Natural killer cell (primary cell): ENCODE measurements around the gene CD164L2. TPM values are rescaled to one million over a fixed set of nuclear protein-coding genes. Genes with fewer than 3 reads are reported as not detected.

Source experiments
- ATAC-seq, 3 donors: fragments of 150-1000 bp in 2 of 3; fragments of 200-7000 bp in 1 of 3; cut with Tn5 transposase; 1 replicate in 1 of 3; 2 replicates in 2 of 3; pipeline ENCODE4 v1.10.0; 2021; ENCODE audit warnings: mild to moderate bottlenecking in 2 of 3, moderate library complexity in 2 of 3
- DNase-seq, 2 donors: peaks; one replicate each; pipeline versions ENCODE4 v3.0.0 to v3.0.0-alpha.2; 2013 to 2021; ENCODE audit warnings: mixed read lengths in 1 of 2
- H3K27ac ChIP-seq: one replicate; pipeline ENCODE4 v1.5.1; 2013; ENCODE audit warnings: mild to moderate bottlenecking, low read length
- H3K27me3 ChIP-seq: one replicate; pipeline ENCODE4 v1.6.1; 2013; ENCODE audit warnings: low read length; ENCODE audit not compliant: control insufficient read depth, insufficient read depth
- H3K36me3 ChIP-seq: one replicate; pipeline ENCODE4 v1.6.1; 2013; ENCODE audit warnings: low read length; ENCODE audit not compliant: control insufficient read depth, insufficient read depth
- H3K4me1 ChIP-seq: one replicate; pipeline ENCODE4 v1.6.1; 2013; ENCODE audit warnings: low read length; ENCODE audit not compliant: control insufficient read depth, insufficient read depth
- H3K4me3 ChIP-seq: one replicate; pipeline ENCODE4 v1.5.1; 2013; ENCODE audit warnings: low read length
- H3K9me3 ChIP-seq: one replicate; pipeline ENCODE4 v1.6.1; 2013; ENCODE audit warnings: low read length; ENCODE audit not compliant: control insufficient read depth, insufficient read depth
- H3K27ac Mint-ChIP-seq, 2 donors: one replicate each; pipeline ENCODE4 v1.8.0; 2022; ENCODE audit warnings: mild to moderate bottlenecking in 2 of 2, mixed read lengths in 2 of 2, moderate library complexity in 1 of 2
- H3K27me3 Mint-ChIP-seq, 2 donors: one replicate each; pipeline ENCODE4 v1.8.0; 2022; ENCODE audit warnings: low read depth in 2 of 2, mixed read lengths in 2 of 2
- H3K36me3 Mint-ChIP-seq: one replicate; pipeline ENCODE4 v1.8.0; 2022; ENCODE audit warnings: mixed read lengths
- H3K4me1 Mint-ChIP-seq, 2 donors: one replicate each; pipeline ENCODE4 v1.8.0; 2022; ENCODE audit warnings: mixed read lengths in 2 of 2
- H3K4me3 Mint-ChIP-seq: one replicate; pipeline ENCODE4 v1.8.0; 2022; ENCODE audit warnings: mild to moderate bottlenecking, moderate library complexity, mixed read lengths
- H3K9me3 Mint-ChIP-seq, 2 donors: one replicate each; pipeline ENCODE4 v1.8.0; 2022; ENCODE audit warnings: mixed read lengths in 2 of 2
- WGBS: methylation state at CpG from one replicate; pipeline ENCODE4 v1.1.7; 2013; ENCODE audit warnings: missing lambda C conversion rate; ENCODE audit not compliant: insufficient coverage; 5-methylcytosine and 5-hydroxymethylcytosine counted together
- intact Hi-C: fragments of 100-400 bp; cut with micrococcal nuclease; formaldehyde crosslinking; loops from one replicate; pipeline ENCODE4 v1.14.2; 2022
- total RNA-seq, 4 donors: library from RNA; stranded (reverse); fragments of 120-200 nt in 1 of 4; gene quantifications; one replicate each; pipeline versions ENCODE4 v1.2.3 to v1.2.4, GENCODE V29; 2013 to 2022
- TF ChIP-seq, protein P1 (sequence below): fragments of 200-600 bp; IDR thresholded peaks from one replicate; pipeline ENCODE4 v1.8.0; 2022; ENCODE audit warnings: antibody characterized with exemption

CD164L2 gene
- total RNA-seq, 3 donors from 2014 or later (not counting 1 experiment from before 2014, with no cell fraction given) = 0.40 TPM; not detected in 2

DNA sequence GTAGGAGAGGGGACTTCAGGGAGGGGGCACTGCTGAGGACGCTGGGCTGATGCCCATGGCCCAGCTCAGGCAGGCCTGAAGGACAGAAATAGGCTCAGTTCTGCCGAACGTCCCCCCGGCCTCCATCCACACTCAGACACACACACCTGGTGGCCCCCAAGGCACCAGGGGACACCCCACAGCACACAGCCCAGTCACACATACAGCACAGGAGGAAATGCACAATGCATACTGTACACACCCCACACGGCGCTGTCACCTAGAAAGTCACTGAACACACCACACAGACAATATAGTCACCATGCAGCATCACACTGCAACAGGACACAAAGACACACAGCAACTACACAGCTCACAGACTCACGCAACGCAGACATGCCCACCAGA lies 40.7 kb downstream of the CD164L2 start:
- peak; percentile 23 to 43 (median 28) for ATAC-seq
- intact Hi-C loops = loop anchor here (1.0 to 10.0 kb wide), 2 partner anchors 14 to 648 kb away; partner anchors contain the start of gene ARID1A
- peaks cover 55 to 66% of the 10 kb centered on the region in 2 donors for H3K4me1 Mint-ChIP-seq

DNA sequence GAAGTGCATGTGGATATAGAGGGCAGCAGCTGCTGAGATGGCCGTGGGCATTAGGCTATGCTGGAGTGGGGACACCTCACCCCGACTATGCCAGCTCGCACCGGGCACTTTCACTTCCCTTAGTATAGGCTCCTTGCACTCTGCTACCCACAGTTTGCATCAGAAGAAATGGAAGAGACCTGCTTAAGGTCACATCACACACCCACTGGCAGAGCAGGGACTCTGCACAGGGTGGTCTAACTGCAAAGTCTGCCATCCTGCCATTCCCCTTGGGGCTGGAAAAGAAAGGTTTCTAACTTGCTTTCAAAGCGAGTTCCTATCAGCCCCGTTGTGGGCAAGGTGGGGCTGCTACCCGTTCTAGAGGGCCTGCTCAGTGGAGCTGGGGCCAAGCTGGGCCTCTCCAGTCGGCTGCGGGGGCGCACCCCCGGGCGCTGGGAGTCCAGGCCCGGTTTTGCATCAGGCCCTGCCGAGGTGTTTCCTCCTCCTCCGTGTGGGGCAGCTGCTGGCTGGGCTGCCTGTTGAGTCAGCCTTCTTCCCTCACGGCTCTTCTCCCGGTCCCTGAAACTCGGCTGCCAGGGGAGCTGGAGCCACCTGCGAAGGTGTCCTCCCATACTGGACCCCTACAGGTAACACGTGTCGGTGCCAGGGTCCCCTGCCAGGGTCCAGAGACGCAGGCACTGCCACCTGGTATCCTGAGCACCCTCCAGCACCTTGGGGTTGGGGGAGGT lies 41.4 kb downstream of the CD164L2 start, which contains the start of gene SYTL1:
Gene SYTL1, plus strand, starts transcription at position 498 of the 728 bp plus-strand sequence. CDS start 3,313 bp downstream, outside the sequence.
- Mint-ChIP-seq H3K4me3 (peak within 1 kb of the TSS; percentile 91), H3K27me3 (no peaks in the 10 kb centered on the region), H3K9me3 (no peaks in the 10 kb centered on the region), H3K36me3 (no peaks in the 10 kb centered on the region), H3K27ac (peak within 1 kb of the TSS; percentile 88 to 90), H3K4me1 (peaks cover 51 to 62% of the 10 kb centered on the region in 2 donors)
- H3K4me1 ChIP-seq = peaks cover 55% of the 10 kb centered on the region
- under 1% methylated on average over 22 of the region's 22 CpGs for WGBS
- no peaks in the 10 kb centered on the region for H3K9me3 ChIP-seq
- peak within 1 kb of the TSS; percentile 92 for H3K27ac ChIP-seq
- H3K27me3 ChIP-seq = no peaks in the 10 kb centered on the region
- H3K36me3 ChIP-seq = peaks cover 13% of the 10 kb centered on the region
- peak; percentile 75 to 82 (median 76) for ATAC-seq
- TF ChIP-seq, protein P1, sequence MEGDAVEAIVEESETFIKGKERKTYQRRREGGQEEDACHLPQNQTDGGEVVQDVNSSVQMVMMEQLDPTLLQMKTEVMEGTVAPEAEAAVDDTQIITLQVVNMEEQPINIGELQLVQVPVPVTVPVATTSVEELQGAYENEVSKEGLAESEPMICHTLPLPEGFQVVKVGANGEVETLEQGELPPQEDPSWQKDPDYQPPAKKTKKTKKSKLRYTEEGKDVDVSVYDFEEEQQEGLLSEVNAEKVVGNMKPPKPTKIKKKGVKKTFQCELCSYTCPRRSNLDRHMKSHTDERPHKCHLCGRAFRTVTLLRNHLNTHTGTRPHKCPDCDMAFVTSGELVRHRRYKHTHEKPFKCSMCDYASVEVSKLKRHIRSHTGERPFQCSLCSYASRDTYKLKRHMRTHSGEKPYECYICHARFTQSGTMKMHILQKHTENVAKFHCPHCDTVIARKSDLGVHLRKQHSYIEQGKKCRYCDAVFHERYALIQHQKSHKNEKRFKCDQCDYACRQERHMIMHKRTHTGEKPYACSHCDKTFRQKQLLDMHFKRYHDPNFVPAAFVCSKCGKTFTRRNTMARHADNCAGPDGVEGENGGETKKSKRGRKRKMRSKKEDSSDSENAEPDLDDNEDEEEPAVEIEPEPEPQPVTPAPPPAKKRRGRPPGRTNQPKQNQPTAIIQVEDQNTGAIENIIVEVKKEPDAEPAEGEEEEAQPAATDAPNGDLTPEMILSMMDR = no peak
- peak within 1 kb of the TSS; percentile 80 for H3K4me3 ChIP-seq
- peak; percentile 75 to 77 for DNase-seq
- intact Hi-C loops = loop anchor here (1.0 to 10.0 kb wide), 4 partner anchors 8 to 647 kb away; partner anchors contain the start of genes ARID1A and TMEM222

More for the DNA sequence above, 40.7 kb downstream of the CD164L2 start:
- TF ChIP-seq, protein P1 = no peak
- peak in 1 of 2 donors; percentile 67 for DNase-seq
- peaks cover 55% of the 10 kb centered on the region for H3K4me1 ChIP-seq
- peak overlapping the region; percentile 92 for H3K27ac ChIP-seq
- no peaks in the 10 kb centered on the region for H3K27me3 Mint-ChIP-seq
- WGBS = 2% methylated on average over 8 of the region's 8 CpGs
- no peaks in the 10 kb centered on the region for H3K9me3 ChIP-seq
- peak overlapping the region; percentile 80 for H3K4me3 ChIP-seq
- peak overlapping the region; percentile 88 to 90 for H3K27ac Mint-ChIP-seq
- peaks cover 17% of the 10 kb centered on the region for H3K36me3 ChIP-seq
- H3K9me3 Mint-ChIP-seq = no peaks in the 10 kb centered on the region
- no peaks in the 10 kb centered on the region for H3K36me3 Mint-ChIP-seq
- no peaks in the 10 kb centered on the region for H3K27me3 ChIP-seq
- H3K4me3 Mint-ChIP-seq = peak overlapping the region; percentile 91

DNA sequence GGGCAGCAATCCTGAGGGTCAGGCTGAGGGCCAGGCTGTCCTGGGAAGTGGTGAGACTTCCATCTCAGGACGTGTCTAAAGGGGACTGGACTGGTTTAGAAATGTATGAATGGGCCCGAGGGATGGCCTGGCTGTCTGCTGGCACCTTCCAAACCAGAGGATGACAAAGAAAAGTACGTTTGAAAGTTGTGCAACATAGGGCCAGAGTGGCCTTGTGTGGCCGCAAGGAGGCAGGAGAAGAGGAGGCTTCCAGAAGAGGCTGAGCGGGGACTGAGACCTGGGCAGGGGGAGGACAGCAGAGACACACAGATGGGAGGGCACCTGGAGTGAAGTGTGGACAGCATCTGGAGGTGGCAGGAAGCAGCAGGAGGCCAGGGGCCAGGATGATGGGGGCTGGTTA lies 43.9 kb downstream of the CD164L2 start:
- DNase-seq (no peak), ATAC-seq (no peak)
- no peaks in the 10 kb centered on the region for H3K36me3 Mint-ChIP-seq
- peak overlapping the region; percentile 88 to 90 for H3K27ac Mint-ChIP-seq
- H3K9me3 Mint-ChIP-seq = no peaks in the 10 kb centered on the region
- H3K27me3 Mint-ChIP-seq = no peaks in the 10 kb centered on the region
- H3K36me3 ChIP-seq = peaks cover 25% of the 10 kb centered on the region
- no peaks in the 10 kb centered on the region for H3K9me3 ChIP-seq
- no peak overlapping the region for H3K4me3 ChIP-seq
- H3K4me3 Mint-ChIP-seq = peak overlapping the region; percentile 37
- peaks cover 41% of the 10 kb centered on the region for H3K4me1 ChIP-seq
- TF ChIP-seq, protein P1 = no peak
- no peaks in the 10 kb centered on the region for H3K27me3 ChIP-seq
- no peak overlapping the region for H3K27ac ChIP-seq
- peaks cover 42 to 46% of the 10 kb centered on the region in 2 donors for H3K4me1 Mint-ChIP-seq
- intact Hi-C loops = no loop called here
- 86% methylated on average over 5 of the region's 5 CpGs for WGBS
